Measurements from ENCODE around the gene ZNF350.
A peak's percentile ranks its signal among the peaks of the same experiment; 100 is the strongest.
"Not testable (repeated sequence)": the region's sequence is repeated elsewhere in the genome, so short reads cannot be mapped to it uniquely, and the experiment has no call there.

The ZNF350 gene

DNA sequence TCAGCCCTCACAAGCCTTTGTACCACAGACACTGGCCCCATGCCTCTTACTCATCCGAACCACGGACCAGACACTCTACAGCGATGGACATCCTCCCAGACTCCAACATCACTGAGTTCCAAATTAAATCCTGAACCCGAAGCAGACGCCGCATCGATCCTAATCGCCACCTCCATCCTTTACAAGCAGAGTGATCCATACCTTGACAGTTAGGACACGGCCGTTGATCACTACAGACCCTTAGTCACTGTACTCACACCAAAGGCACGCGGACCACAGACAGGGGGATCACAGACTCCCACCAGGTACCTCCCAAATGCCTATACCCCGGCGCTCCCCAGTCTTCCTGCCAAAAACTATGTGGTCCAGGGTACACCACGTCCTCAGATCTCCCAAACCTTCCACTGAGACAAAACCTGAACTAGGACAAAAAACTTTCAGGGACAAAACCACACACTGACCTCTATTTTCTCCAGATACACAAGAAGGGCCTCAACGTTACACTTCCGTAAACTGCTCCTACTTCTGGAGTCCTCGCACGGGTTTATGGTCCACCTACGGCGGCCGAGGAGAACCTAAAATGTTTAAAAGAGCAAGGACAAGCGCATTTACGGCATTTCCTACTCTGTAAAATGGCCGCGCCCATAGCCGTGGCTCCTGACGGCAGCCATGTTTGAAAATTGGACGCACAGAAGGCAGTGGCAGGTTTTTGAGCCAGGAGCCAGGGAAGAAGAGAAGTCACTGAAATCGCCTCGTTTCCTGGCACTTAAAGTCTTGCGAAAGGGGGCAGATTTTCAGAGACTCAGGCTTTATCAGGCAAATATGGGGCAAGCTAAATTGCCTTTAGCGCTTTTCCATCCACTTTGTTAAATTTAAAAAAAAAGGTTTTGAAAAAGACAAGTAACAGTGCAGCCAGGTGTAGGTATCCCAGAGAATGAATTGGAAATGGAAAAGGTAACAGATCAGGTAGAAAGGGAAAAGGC, at the start of gene ZNF350:
Gene ZNF350, minus strand, starts transcription at position 532 of the 983 bp plus-strand sequence. CDS start 12,480 bp downstream, outside the sequence.
- peak; percentile 57 for DNase-seq

DNA sequence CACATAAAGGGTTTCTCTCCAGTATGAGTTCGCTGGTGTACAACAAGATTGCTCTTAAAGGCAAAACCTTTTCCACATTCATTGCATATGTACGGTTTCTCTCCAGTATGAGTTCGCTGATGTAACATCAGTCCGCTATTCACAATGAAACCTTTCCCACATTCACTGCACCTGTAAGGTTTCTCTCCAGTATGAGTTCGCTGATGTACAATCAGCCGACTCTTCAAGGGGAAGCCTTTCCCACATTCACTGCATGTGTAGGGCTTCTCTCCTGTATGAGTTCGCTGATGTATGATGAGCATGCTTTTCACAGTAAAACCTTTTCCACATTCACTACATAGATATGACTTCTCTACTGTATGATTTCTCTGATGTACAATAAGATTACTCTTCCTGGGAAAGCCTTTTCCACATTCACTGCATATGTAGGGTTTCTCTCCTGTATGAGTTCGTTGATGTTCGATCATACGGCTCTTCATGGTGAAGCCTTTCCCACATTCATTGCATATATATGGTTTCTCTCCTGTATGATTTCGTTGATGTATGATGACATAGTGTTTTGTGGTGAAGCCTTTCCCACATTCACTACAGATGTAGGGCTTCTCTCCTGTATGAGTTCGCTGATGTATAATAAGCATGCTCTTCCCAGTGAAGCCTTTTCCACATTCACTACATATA, 47.5 kb upstream of the ZNF350 start:
- no peak for DNase-seq

DNA sequence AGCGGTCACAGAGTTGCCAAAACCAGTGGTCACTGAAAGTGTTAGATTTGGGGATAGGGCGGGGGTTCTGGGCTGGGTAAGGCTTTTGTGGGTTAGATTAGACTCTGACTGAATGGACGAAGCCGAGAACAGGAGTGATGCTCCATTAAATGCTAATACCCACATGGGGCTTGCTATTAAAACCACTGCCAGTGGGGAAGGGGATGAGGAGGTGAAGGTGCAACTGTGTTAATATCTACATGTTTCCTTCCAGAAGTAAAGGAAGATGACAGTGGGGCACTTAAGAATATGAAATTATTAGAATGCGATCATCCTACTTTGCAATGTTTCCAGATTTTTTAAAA, 42.1 kb upstream of the ZNF350 start:
- no peak for DNase-seq

DNA sequence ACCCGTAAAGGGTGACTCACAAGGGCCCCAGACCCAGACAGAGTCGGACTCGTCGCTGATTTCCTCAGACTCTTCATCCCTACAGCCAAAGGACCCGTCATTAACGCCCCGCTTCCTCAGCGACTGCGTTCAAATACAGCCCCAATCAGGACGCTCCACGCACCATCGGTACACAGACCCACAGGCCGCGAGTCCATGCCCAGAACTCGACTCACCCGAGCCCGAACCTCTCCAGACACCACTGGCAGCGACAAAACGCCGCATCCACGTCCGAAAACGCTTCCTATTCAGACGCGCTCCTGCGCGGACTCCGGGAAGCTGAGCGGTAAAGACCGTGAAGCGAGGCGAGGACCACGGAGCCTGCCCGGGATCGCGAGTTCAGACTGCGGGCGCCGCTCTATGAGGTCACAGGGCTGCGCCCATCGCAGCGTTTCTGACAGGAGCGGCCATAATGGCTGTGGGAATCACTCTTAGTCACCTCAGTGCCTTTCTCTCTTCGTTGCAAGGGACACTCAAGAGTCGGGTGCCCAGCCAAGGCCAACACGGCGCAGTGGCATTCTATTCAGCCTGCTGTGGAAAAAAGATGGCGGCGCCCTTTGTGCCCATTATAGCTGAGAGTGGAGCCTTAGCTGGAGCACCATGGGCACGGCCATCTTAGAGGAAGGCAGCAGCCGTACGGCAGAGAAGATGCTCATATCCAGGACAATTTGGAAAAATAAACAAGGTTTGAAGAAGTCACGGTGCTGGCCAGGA, 41.6 kb upstream of the ZNF350 start, which contains the start of gene ZNF614:
Gene ZNF614, minus strand, starts transcription at position 353 of the 753 bp plus-strand sequence. CDS start 2,634 bp downstream, outside the sequence.
- DNase-seq: peak; percentile 69

DNA sequence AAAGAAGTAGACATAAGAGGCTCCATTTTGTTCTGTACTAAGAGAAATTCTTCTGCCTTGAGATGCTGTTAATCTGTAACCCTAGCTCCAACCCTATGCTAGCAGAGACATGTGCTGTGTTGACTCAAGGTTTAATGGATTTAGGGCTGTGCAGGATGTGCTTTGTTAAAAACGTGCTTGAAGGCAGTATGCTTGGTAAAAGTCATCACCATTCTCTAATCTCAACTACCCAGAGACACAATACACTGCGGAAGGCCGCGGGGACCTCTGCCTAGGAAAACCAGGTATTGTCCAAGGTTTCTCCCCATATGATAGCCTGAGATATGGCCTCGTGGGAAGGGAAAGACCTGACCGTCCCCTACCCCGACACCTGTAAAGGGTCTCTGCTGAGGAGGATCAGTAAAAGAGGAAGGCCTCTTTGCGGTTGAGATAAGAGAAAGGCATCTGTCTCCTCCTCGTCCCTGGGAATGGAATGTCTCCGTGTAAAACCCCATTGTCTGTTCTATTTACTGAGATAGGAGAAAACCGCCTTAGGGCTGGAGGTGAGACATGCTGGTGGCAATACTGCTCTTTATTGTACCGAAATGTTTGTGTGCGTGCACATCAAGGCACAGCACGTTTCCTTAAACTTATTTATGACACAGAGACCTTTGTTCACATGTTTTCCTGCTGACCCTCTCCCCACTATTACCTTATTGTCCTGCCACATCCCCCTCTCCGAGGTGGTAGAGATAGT, 39.8 kb upstream of the ZNF350 start:
- not testable (repeated sequence) for DNase-seq

DNA sequence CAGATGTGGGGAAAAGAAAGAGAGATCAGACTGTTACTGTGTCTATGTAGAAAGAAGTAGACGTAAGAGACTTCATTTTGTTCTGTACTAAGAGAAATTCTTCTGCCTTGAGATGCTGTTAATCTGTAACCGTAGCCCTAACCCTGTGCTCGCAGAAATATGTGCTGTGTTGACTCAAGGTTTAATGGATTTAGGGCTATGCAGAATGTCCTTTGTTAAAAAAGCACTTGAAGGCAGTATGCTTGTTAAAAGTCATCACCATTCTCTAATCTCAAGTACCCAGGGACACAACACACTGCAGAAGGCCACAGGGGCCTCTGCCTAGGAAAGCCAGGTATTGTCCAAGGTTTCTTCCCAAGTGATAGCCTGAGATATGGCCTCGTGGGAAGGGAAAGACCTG, 37.8 kb upstream of the ZNF350 start:
- not testable (repeated sequence) for DNase-seq

DNA sequence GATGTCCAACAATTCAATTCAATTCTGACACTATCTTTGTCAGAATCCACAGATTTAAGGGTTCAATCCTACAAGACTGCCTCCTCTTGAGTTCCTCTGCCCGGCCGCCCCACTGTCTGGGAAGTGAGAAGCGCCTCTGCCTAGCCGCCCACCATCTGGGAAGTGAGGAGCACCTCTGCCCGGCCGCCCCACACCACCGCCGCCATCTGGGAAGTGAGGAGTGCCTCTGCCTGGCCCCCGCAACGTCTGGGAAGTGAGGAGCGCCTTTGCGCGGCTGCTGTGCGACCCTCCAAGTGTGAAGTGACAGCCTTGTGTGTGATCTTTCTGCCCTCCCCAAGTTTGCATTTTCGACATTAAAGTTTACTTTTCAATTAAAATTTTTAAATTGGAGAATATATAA, 35.6 kb upstream of the ZNF350 start:
- DNase-seq: no peak

DNA sequence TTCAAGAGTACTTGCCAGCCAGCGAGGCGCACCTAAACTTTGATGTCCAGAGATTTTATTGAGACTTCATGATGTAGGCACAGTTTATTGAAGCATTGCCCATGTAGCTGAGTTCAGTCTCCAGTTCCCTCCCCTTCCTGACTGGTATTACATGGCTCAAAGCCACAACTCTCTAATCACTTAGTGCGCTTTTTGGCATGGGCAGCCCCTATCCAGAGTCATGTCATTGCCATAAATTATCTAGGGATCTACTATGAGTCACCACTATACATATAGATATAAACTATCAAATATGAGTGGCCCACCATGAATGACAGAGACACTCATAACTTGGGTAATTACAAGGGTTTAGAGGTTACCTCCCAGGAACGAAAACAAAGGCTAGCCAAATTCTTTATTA, 33.9 kb upstream of the ZNF350 start:
- no peak for DNase-seq

DNA sequence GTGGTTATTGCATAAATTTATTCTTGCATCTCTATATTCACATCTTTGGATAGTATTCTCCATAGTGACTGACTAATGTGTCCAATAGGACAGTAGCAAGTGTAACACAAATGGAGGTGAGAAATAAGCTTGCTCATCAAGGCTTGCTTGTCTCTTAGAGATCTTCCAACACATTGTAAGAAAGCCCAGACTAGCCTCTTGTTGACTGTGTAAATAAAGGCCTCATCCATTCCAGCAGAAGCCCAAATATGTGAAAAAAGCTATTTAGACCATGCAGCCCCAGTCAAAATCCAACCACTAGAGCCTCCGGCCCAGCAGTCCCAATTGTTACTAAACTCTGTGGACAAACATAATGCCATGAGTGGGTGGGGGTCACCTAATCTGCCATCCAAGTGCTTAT, 24.0 kb upstream of the ZNF350 start:
- DNase-seq: no peak

DNA sequence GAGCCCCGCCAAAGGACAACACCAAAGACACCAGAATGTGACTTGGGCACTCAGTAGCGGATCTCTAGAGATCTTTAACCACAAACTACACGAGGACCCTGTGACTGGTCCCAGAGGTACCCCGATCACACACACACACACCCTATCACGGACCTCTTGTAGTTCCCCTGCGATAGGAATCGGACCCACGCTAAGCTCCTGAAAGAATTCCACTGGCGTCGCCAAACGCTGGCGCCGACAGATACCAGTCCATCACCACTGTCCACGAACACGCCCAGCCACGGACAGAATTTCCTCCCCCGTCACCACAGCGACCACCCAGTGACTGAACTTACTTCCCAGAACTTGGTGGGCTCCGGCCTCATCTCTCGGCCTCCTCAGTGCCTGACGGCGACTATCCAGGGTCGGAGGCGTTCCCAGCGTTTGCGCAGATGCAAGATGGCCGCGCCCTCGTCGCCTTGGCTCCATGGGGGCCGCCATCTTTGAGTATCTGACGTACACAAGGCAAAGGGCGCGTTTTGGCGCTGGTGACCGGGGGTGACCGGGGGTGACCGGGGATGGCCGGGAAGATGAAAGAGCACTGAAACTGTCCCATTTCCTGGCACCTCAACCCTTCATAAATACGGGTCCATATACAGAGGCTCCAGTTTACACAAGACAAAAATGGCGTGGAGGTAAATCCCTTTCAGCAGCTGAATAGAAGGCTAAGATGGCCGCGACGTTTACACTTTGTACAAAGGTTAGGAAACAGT, 21.3 kb upstream of the ZNF350 start, which contains the start of gene ZNF615:
Gene ZNF615, minus strand, starts transcription at position 406 of the 752 bp plus-strand sequence. CDS start 4,500 bp downstream, outside the sequence.
- DNase-seq: peak; percentile 37

DNA sequence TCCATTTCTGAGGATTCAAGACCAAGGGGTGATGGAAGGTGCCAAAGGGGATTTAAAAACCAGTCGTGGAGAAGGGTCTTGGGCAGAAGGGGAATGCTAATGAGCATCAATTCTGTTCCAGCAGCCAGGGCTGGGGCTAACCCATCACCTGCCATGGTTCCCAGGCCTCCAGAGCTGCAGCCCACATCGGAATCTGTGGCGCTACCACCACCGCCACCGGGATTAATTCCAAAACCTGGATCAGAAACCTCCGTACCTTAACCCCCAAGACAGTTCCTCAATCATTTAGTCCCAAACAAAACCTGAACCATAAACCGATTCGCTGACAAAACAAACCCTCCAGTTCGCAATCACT, 20.8 kb upstream of the ZNF350 start:
- DNase-seq: no peak

DNA sequence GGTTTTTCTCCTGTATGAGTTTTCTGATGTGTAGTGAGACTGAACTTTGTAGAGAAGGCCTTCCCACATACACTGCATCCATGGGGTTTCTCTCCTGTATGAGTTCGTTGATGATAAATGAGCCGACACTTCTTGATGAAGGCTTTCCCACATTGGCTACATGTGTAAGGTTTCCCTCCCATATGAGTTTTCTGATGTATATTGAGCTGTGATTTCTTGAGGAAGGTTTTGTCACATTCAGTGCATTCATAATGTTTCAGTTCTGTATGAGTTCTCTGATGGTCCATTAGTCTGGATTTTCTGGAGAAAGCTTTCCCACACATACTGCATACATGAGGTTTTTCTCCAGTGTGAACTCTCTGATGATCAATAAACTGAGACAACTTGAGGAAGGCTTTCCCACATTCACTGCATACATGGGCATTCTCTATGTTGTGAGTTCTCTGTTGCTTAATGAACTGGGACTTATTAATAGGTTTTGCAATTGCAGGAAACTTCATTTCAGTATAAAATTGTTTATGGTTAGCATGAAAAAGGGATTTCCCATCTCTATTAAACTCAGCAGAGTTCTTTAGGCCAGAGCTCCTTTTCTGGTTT, 7.5 kb upstream of the ZNF350 start:
- DNase-seq: no peak

DNA sequence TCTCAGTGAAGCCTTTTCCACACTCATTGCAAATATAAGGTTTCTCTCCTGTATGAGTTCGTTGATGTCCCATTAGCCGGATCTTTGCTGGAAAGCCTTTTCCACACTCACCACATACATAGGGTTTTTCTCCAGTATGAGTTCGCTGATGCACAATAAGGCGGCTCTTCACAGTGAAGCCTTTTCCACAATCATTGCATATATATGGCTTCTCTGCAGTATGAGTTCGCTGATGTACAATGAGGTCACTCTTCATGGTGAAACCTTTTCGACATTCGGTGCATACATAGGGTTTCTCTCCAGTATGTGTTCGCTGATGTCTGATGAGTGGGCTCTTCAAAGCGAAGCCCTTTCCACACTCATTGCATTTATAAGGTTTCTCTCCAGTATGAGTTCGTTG, 6.8 kb upstream of the ZNF350 start:
- no peak for DNase-seq

DNA sequence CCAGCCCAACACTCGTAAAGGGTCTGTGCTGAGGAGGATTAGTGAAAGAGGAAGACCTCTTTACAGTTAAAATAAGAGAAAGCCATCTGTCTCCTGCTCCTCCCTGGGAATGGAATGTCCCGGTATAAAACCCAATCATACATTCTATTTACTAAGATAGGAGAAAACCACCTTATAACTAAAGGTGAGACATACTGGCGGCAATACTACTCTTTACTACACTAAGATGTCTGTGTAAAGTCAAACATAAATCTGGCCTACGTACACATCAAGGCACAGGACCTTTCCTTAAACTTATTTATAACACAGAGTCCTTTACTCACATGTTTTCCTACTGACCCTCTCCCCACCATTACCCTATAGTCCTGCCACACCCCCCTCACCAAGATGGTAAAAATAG, 3.3 kb downstream of the ZNF350 start:
- DNase-seq: no peak

DNA sequence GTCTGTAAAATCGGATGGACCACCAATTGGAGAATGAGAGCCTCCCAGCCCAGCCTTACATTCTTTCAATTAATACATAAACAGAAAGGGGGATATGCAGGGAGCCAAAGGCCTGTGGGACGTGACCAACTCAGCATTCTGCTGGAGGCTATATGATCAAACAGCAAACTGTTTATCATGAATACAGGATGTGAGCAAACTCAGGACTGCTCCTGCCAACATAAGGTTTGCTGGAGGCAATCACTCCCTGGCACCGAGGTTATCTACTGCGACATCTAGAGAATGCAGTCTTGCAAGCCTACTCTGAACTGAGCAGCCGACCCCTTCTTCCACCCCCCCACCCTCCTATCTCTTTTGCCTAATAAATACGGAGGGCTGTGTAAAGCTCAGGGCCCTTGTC, 5.7 kb downstream of the ZNF350 start:
- DNase-seq: not testable (repeated sequence)

DNA sequence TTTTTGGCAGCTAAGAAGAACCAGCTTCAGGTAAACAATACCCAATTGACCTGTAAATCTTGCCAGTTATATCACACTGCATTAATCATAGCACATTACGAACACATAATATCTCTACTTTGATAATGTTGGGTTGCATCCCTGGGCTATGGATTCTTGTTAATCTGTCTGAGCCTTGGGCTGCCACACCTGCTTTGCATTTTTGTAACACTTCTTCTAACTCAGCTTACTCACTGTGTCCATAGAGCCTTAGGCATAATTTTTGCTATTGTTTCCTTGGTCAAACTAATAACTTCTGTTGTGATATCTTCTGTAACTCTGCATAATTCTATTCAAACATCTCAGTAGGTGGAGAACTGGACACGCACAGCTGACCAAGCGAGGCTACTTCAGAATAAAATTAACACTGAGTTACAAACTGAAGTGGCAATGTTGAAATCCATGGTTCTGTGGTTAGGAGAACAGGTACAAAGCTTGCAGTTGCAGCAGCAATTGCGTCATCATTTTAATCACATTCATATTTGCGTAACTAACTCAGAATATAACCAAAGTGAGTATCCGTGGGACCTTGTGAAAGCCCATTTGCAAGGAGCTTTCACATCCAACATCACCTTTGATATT, 6.4 kb downstream of the ZNF350 start:
- DNase-seq: no peak

DNA sequence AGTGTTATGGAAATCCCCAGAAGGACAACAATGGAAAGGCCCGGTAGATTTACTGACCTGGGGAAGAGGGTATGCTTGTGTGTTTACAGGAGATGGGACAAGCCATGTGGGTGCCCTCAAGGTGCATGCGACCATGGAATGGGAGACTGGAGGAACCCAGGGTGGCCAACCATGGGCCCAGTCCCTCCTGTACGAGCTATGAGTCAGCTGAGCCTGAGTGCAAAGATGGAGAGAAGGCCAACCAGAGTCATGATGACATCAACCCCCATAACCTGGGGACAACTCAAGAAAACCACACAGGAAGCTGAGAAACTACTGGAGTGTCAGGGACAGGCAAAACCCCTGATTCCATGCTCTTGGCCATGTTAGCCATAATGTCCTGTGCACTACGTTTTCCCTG, 7.8 kb downstream of the ZNF350 start:
- no peak for DNase-seq

DNA sequence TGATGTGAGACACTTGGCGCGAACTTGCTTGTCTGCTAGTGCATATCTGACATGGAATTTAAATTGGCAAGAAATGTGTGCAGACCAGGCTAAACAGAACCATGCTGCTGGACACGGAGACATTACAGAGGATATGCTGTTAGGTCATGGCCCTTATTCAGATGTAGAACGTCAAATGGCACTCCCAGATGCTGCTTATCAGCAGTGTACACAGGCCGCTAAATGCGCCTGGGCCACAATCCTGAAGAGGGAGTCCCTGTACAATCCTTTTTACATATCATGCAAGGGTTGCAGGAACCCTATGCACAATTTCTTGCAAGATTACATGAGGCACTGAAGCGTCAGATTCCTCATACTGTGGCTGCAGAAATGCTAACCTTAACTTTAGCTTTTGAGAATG, 9.3 kb downstream of the ZNF350 start:
- DNase-seq: no peak

DNA sequence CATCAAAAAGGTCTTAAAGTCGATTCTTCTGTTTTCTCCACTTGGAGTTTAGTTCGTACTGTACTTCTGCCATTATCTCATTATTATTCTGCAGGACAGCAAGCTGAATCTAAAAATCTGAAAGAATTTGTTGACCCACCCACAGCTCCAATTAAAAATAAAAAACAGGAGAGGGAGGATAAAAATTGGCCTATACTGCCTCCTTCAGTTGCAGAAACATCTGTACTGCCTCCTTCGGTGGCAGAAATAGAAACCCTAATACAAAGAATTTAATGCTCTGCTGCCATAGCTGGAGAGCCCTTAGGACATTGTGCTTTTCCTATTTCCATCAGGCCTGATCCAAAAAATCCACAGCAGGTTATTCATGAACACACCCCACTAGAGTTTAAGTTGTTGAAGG, 9.8 kb downstream of the ZNF350 start:
- DNase-seq: no peak

DNA sequence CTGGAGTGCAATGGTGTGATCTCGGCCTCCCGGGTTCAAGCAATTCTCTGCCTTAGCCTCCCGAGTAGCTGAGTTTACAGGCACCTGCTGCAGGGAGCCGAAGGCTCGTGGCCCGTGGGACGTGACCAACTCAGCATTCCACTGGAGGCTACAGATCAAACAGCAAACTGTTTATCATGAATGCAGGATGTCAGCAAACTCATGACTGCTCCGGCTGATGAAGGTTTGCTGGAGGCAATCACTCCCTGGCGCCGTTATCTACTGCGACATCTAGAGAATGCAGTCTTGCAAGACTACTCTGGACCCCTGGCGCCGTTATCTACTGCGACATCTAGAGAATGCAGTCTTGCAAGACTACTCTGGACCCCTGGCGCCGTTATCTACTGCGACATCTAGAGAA, 10.9 kb downstream of the ZNF350 start:
- not testable (repeated sequence) for DNase-seq

DNA sequence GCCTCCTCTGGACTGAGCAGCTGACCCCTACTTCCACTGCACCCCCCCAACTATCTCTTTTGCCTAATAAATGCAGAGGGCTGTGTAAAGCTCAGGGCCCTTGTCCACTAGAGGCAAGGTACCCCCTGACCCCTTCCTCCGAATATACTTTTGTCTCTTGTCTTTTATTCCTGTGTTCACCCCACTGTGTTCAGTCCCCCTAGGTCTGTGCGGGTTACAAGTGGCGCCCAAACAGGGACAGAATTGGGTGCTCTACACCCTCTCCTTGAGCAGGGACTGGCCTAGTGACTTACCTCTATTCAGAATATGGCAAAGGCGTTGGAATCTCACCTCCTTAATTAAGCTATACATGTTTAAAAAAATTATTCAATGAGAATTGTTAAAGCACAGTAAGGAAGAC, 15.0 kb downstream of the ZNF350 start:
- DNase-seq: no peak

Measured in GOT3 (cell line).